HepG2 (cell line): ENCODE data around the gene CTNNA2. TPM values are rescaled to one million over a fixed set of nuclear protein-coding genes. Genes with fewer than 3 reads are reported as not detected.

Experiments
- ATAC-seq: fragments of 200-7000 bp; cut with Tn5 transposase; 3 replicates; pipeline ENCODE4 v1.9.1; 2020; ENCODE audit warnings: mild to moderate bottlenecking, moderate library complexity
- BruUV-seq: library from RNA; stranded (reverse); fragments of 400-500 nt; replicated peaks from 2 replicates; lab custom pipeline; 2021; lab: Mats Ljungman, UMichigan
- CTCF ChIA-PET: fragments of 300-600 bp; formaldehyde crosslinking; extraction: SDS; loops from one replicate; lab custom pipeline; 2021; ENCODE audit warnings: low total read pairs, inconsistent platforms, low intra/inter-chr PET ratio; lab: Yijun Ruan, JAX
- POLR2A ChIA-PET: fragments of 350-600 bp; sonication (Branson Sonifier 250); formaldehyde crosslinking; loops from one replicate; lab custom pipeline; 2020; ENCODE audit warnings: antibody characterized with exemption, inconsistent platforms; lab: Yijun Ruan, JAX
- DNase-seq: peaks from one replicate; pipeline ENCODE4 v3.0.0-alpha.2; 2015; ENCODE audit warnings: low spot score
- FAIRE-seq: peaks from 3 replicates; lab custom pipeline; 2011; peaks lifted over from hg19 to GRCh38; lab: Jason Lieb, UNC
- H2AFZ ChIP-seq: one replicate; pipeline ENCODE4 v1.6.1; 2011; ENCODE audit warnings: low read length, inconsistent platforms
- H3K27ac ChIP-seq: fragments of 300-600 bp; 3 replicates; pipeline ENCODE4 v1.8.0; 2011; ENCODE audit warnings: mixed run types, mild to moderate bottlenecking, mixed read lengths, low read length, inconsistent platforms; ENCODE audit not compliant: insufficient read depth; ENCODE audit errors: extremely low read length
- H3K27me3 ChIP-seq, 2 experiments: fragments of 200-600 bp in 1 of 2; 2 replicates in 1 of 2; 3 replicates in 1 of 2; pipeline versions ENCODE4 v1.6.0 to v1.8.0; 2011; ENCODE audit warnings: low read length in 2 of 2, mild to moderate bottlenecking in 2 of 2, moderate library complexity in 2 of 2, inconsistent platforms in 1 of 2; ENCODE audit not compliant: insufficient read depth in 2 of 2, control insufficient read depth in 1 of 2
- H3K36me3 ChIP-seq, 2 experiments: fragments of 200-600 bp in 1 of 2; replicated peaks in 1 of 2; 2 replicates in 1 of 2; 3 replicates in 1 of 2; pipeline versions ENCODE4 v1.5.1 to v1.8.0; 2011; ENCODE audit warnings: low read length in 2 of 2, inconsistent platforms in 1 of 2; ENCODE audit not compliant: insufficient read depth in 2 of 2, control insufficient read depth in 1 of 2
- H3K4me1 ChIP-seq: 2 replicates; pipeline ENCODE4 v1.5.1; 2012; ENCODE audit warnings: low read length, inconsistent platforms; ENCODE audit not compliant: insufficient read depth
- H3K4me2 ChIP-seq: 2 replicates; pipeline ENCODE4 v1.6.0; 2011; ENCODE audit warnings: low read depth, low read length, inconsistent platforms
- H3K4me3 ChIP-seq, 3 experiments: fragments of 200-600 bp in 1 of 3; sonication (generic), shearing (Covaris generic) in 1 of 3; replicated peaks in 1 of 3; 2 replicates each; pipeline ENCODE4 v1.5.1; 2011 to 2016; ENCODE audit warnings: low read length in 3 of 3, inconsistent platforms in 2 of 3, low read depth in 2 of 3, mild to moderate bottlenecking in 2 of 3, control low read depth in 1 of 3, mixed read lengths in 1 of 3; ENCODE audit not compliant: insufficient read depth in 1 of 3
- H3K79me2 ChIP-seq: one replicate; pipeline ENCODE4 v1.6.1; 2011; ENCODE audit warnings: low read length, inconsistent platforms; ENCODE audit not compliant: insufficient read depth
- H3K9ac ChIP-seq: 2 replicates; pipeline ENCODE4 v1.6.0; 2011; ENCODE audit warnings: mild to moderate bottlenecking, low read depth, low read length, inconsistent platforms; ENCODE audit not compliant: insufficient read depth
- H3K9me3 ChIP-seq: 2 replicates; pipeline ENCODE4 v1.5.1; 2012; ENCODE audit warnings: mild to moderate bottlenecking, low read length
- H4K20me1 ChIP-seq: 2 replicates; pipeline ENCODE4 v1.6.0; 2011; ENCODE audit warnings: inconsistent platforms, mild to moderate bottlenecking, low read length, moderate library complexity; ENCODE audit not compliant: insufficient read depth
- JARID2 ChIP-seq: sonication (generic); formaldehyde crosslinking; IDR thresholded peaks from 2 replicates; pipeline ENCODE4 v1.8.1; 2023; ENCODE audit warnings: missing genetic modification reagents, inconsistent platforms; ENCODE audit not compliant: insufficient replicate concordance
- MATR3 ChIP-seq: sonication (generic); formaldehyde crosslinking; IDR thresholded peaks from 2 replicates; pipeline ENCODE4 v1.4.0; 2020; ENCODE audit warnings: missing genetic modification reagents
- ZBTB21 ChIP-seq: sonication (generic); formaldehyde crosslinking; IDR thresholded peaks from 2 replicates; pipeline ENCODE4 v1.4.0; 2020; ENCODE audit warnings: missing genetic modification reagents
- WGBS: methylation state at CpG from one replicate; pipeline ENCODE4 v1.1.6; 2017; ENCODE audit warnings: low lambda C conversion rate; 5-methylcytosine and 5-hydroxymethylcytosine counted together
- in situ Hi-C: cut with HindIII; loops from 2 replicates; pipeline ENCODE4 v1.10.0; 2017; ENCODE audit warnings: low pct_unique_long_range_greater_than_20kb; ENCODE audit not compliant: extremely low pct_ligation_motif_present
- intact Hi-C: fragments of 100-400 bp; cut with micrococcal nuclease; formaldehyde crosslinking; loops from one replicate; pipeline ENCODE4 v1.10.0; 2022; ENCODE audit not compliant: unreplicated experiment
- polyA plus RNA-seq, 8 experiments: library from polyadenylated mRNA; depleted of rRNA in 3 of 8; stranded (reverse) in 7 of 8; unstranded in 1 of 8; fragments of >200 nt; fragmentation: Illumina TruSeq in 4 of 8; extraction: Trizol in 4 of 8; gene quantifications; 2 replicates each; pipeline versions ENCODE4 v1.2.1 to v1.2.3, GENCODE V29; 2011 to 2016; ENCODE audit warnings: low read depth in 4 of 8, missing spikeins in 1 of 8, mixed read lengths in 1 of 8; ENCODE audit not compliant: insufficient read depth in 1 of 8
- total RNA-seq, 5 experiments: library from RNA; depleted of rRNA; stranded (reverse); fragments of >200 nt; fragmentation: Illumina TruSeq; extraction: Trizol; gene quantifications; 2 replicates each; pipeline ENCODE4 v1.2.3, GENCODE V29; 2016; ENCODE audit warnings: low read depth in 1 of 5
- TF ChIP-seq, protein P1 (sequence below): sonication (generic); formaldehyde crosslinking; IDR thresholded peaks from 2 replicates; pipeline ENCODE4 v1.4.0; 2020; ENCODE audit warnings: missing genetic modification reagents, borderline replicate concordance

CTNNA2 gene
- total and polyA plus RNA-seq, 2 of the 13 experiments (the other 11 are each of a cell fraction or from before 2014, with no cell fraction given), result not detected

DNA sequence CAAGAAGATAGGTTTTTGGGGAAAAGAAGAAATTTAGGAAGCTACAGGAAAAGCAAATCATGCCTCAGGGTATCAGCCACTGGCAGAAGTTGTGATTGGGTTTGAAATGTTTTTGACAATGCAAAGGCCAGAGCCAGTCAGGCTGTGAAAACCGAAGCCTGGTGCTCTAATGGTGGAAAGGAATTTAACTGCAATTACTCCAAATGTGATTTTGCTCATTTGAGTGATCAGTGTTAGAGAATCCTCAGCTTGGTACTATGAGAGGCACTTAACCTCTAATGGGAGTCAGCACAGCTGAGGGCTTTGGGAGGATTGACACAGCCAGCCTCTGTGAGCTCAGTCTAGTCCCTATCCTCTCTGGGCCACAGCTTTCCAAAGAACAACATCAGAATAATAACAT, 615.2 kb downstream of the CTNNA2 start (continued):
- TF ChIP-seq, protein P1, sequence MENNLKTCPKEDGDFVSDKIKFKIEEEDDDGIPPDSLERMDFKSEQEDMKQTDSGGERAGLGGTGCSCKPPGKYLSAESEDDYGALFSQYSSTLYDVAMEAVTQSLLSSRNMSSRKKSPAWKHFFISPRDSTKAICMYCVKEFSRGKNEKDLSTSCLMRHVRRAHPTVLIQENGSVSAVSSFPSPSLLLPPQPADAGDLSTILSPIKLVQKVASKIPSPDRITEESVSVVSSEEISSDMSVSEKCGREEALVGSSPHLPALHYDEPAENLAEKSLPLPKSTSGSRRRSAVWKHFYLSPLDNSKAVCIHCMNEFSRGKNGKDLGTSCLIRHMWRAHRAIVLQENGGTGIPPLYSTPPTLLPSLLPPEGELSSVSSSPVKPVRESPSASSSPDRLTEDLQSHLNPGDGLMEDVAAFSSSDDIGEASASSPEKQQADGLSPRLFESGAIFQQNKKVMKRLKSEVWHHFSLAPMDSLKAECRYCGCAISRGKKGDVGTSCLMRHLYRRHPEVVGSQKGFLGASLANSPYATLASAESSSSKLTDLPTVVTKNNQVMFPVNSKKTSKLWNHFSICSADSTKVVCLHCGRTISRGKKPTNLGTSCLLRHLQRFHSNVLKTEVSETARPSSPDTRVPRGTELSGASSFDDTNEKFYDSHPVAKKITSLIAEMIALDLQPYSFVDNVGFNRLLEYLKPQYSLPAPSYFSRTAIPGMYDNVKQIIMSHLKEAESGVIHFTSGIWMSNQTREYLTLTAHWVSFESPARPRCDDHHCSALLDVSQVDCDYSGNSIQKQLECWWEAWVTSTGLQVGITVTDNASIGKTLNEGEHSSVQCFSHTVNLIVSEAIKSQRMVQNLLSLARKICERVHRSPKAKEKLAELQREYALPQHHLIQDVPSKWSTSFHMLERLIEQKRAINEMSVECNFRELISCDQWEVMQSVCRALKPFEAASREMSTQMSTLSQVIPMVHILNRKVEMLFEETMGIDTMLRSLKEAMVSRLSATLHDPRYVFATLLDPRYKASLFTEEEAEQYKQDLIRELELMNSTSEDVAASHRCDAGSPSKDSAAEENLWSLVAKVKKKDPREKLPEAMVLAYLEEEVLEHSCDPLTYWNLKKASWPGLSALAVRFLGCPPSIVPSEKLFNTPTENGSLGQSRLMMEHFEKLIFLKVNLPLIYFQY (CRISPR knock-in tag), result no peak
- no peak for TF ChIP-seq JARID2 (CRISPR knock-in tag)

DNA sequence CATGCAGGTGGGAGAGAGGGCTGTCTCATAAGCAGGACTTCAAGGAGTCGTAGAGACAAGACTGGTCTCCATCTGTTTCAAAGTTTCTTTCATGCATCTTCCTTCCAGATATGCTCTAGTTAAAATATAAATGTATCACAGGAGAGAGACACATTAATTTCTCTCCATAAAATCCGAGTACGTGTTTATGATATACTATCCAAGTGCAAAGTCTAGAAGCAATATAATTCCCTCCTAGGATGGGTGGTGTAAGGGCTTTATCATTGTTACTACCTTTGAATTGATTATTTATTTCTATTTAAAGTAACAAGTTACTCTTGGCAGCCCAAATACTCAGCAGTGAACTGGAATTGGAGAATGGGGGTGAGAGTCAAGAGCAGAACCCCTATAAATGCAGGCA, 619.4 kb downstream of the CTNNA2 start:
- ATAC-seq (no peak), DNase-seq (no peak), FAIRE-seq (no peak)
- no peak overlapping the region for H2AFZ ChIP-seq
- ChIA-PET CTCF (no interaction called here), POLR2A (no interaction called here)
- H4K20me1 ChIP-seq, result no peaks in the 10 kb centered on the region
- intact Hi-C loops, result loop anchor here (5.0 kb wide), 1 partner anchor 1605 kb away; no protein-coding TSS in a partner anchor
- H3K79me2 ChIP-seq, result no peaks in the 10 kb centered on the region
- H3K9me3 ChIP-seq, result peaks cover 26% of the 10 kb centered on the region; the same call in 1 of the 2 replicates
- H3K36me3 ChIP-seq, result no peaks in the 10 kb centered on the region
- no TSS peak for BruUV-seq
- in situ Hi-C loops, result no loop called here
- H3K4me3 ChIP-seq, result no peak overlapping the region
- TF ChIP-seq ZBTB21 (CRISPR knock-in tag) (no peak), MATR3 (CRISPR knock-in tag) (no peak)
- no peak overlapping the region for H3K4me2 ChIP-seq
- H3K27ac ChIP-seq, result no peak overlapping the region
- no peaks in the 10 kb centered on the region; a peak in 1 of 5 replicates for H3K27me3 ChIP-seq
- WGBS, result 6% methylated on average over 3 of the region's 3 CpGs
- H3K4me1 ChIP-seq, result no peaks in the 10 kb centered on the region
- H3K9ac ChIP-seq, result no peak overlapping the region
